SU-DHL-6 (cell line): ENCODE measurements around the gene PIGH.

Experiments
- CTCF ChIP-seq: fragments of 200-600 bp; sonication (generic); IDR thresholded peaks from one replicate; pipeline ENCODE4 v1.5.1; 2017; ENCODE audit warnings: antibody characterized with exemption, mild to moderate bottlenecking, low read length, moderate library complexity; ENCODE audit not compliant: insufficient read depth, poor library complexity, severe bottlenecking
- EZH2phosphoT487 ChIP-seq: fragments of 200-600 bp; sonication (generic), shearing (Covaris generic); conservative IDR thresholded peaks from 2 replicates; pipeline ENCODE4 v1.6.1; 2018; ENCODE audit warnings: mild to moderate bottlenecking, antibody characterized with exemption, low read length, moderate library complexity, mixed read lengths

GRCh38 chr14:67572608-67573007, 27.5 kb downstream of the PIGH start:
- no peak for TF ChIP-seq CTCF
- TF ChIP-seq EZH2phosphoT487: no peak
